Measurements from ENCODE around the gene PCDHGA6.
"Not testable (repeated sequence)": the region's sequence is repeated elsewhere in the genome, so short reads cannot be mapped to it uniquely, and the experiment has no call there.

PCDHGA6 gene

GRCh38 chr5:141360685-141361084 is 13.0 kb upstream of the PCDHGA6 start:
- no peak for DNase-seq

GRCh38 chr5:141362719-141363118 is 11.0 kb upstream of the PCDHGA6 start:
- DNase-seq = no peak

GRCh38 chr5:141363952-141364660 is 9.6 kb upstream of the PCDHGA6 start, which contains the start of gene PCDHGA5:
PCDHGA5 (plus strand) TSS chr5:141364162; CDS start chr5:141364331, 169 bp downstream.
- no peak for DNase-seq

- no peak for DNase-seq
Observed at GRCh38 chr5:141366016-141366896, 7.4 kb upstream of the PCDHGA6 start.

- no peak for DNase-seq
Observed at GRCh38 chr5:141369994-141370848, 3.5 kb upstream of the PCDHGA6 start, which contains the start of gene PCDHGB3. PCDHGB3 (plus strand) TSS chr5:141370242; CDS start chr5:141370395, 153 bp downstream.

GRCh38 chr5:141371572-141372475 is 1.9 kb upstream of the PCDHGA6 start:
- no peak for DNase-seq

GRCh38 chr5:141374627-141375026 is 936 bp downstream of the PCDHGA6 start:
- DNase-seq = no peak

GRCh38 chr5:141375444-141376155 is 1.9 kb downstream of the PCDHGA6 start:
- not testable (repeated sequence) for DNase-seq

- DNase-seq = no peak
Observed at GRCh38 chr5:141382469-141383294, 9.0 kb downstream of the PCDHGA6 start, which contains the start of gene PCDHGA7. PCDHGA7 (plus strand) TSS chr5:141382742; CDS start chr5:141382900, 158 bp downstream.

GRCh38 chr5:141383345-141383744 is 9.7 kb downstream of the PCDHGA6 start:
- DNase-seq = no peak

GRCh38 chr5:141384471-141385267 is 11.0 kb downstream of the PCDHGA6 start:
- DNase-seq = no peak

GRCh38 chr5:141387557-141388311 is 14.0 kb downstream of the PCDHGA6 start, which contains the start of gene PCDHGB4:
PCDHGB4 (plus strand) TSS chr5:141387698; CDS start chr5:141387885, 187 bp downstream.
- not testable (repeated sequence) for DNase-seq

- DNase-seq = no peak
Observed at GRCh38 chr5:141388661-141389060, 15.0 kb downstream of the PCDHGA6 start.

- DNase-seq = no peak
Observed at GRCh38 chr5:141389153-141390042, 15.7 kb downstream of the PCDHGA6 start.

- no peak for DNase-seq
Observed at GRCh38 chr5:141392429-141393198, 18.9 kb downstream of the PCDHGA6 start, which contains the start of gene PCDHGA8. PCDHGA8 (plus strand) TSS chr5:141392633; CDS start chr5:141392814, 181 bp downstream.

GRCh38 chr5:141393267-141393666 is 19.6 kb downstream of the PCDHGA6 start:
- DNase-seq = no peak
